WTC11 (cell line): ENCODE results near the gene SMTN.

Experiments
- CTCF ChIP-seq: fragments of 200-600 bp; IDR thresholded peaks from 2 replicates; pipeline ENCODE4 v1.8.0; 2022; ENCODE audit warnings: antibody characterized with exemption
- NFYB ChIP-seq: sonication (generic); formaldehyde crosslinking; conservative IDR thresholded peaks from 2 replicates; pipeline ENCODE4 v1.8.0; 2022; ENCODE audit warnings: low read depth, missing genetic modification reagents
- RELA ChIP-seq: sonication (generic); formaldehyde crosslinking; IDR thresholded peaks from 2 replicates; pipeline ENCODE4 v1.8.1; 2022; ENCODE audit warnings: missing genetic modification reagents, mild to moderate bottlenecking, borderline replicate concordance

- TF ChIP-seq CTCF: no peak
- no peak for TF ChIP-seq NFYB (CRISPR knock-in tag)
- TF ChIP-seq RELA (CRISPR knock-in tag): no peak
Observed at GRCh38 chr22:31090217-31091085, 9.3 kb downstream of the SMTN start.
